CD14-positive monocyte (primary cell): ENCODE measurements around the gene CYP3A4. TPM values are rescaled to one million over a fixed set of nuclear protein-coding genes. Genes with fewer than 3 reads are reported as not detected.
A peak's percentile ranks its signal among the peaks of the same experiment; 100 is the strongest.
"Not testable (repeated sequence)": the region's sequence is repeated elsewhere in the genome, so short reads cannot be mapped to it uniquely, and the experiment has no call there.

Experiments used
- DNase-seq, 3 donors: peaks; one replicate each; pipeline ENCODE4 v3.0.0-alpha.2; 2011 to 2022
- H2AFZ ChIP-seq: 2 replicates; pipeline ENCODE4 v1.6.0; 2012; ENCODE audit warnings: mild to moderate bottlenecking, low read depth, low read length, inconsistent platforms; ENCODE audit not compliant: insufficient read depth, poor library complexity, severe bottlenecking
- H3K27ac ChIP-seq, 2 donors: 1 replicate in 1 of 2; 2 replicates in 1 of 2; pipeline ENCODE4 v1.5.1; 2012 to 2013; ENCODE audit warnings: low read length in 2 of 2, control low read depth in 1 of 2, inconsistent platforms in 1 of 2, low read depth in 1 of 2, mild to moderate bottlenecking in 1 of 2
- H3K27me3 ChIP-seq, 2 donors: one replicate each; pipeline versions ENCODE4 v1.6.0 to v1.6.1; 2011 to 2013; ENCODE audit warnings: low read length in 2 of 2; ENCODE audit not compliant: control insufficient read depth in 2 of 2, insufficient read depth in 2 of 2
- H3K36me3 ChIP-seq, 2 donors: replicated peaks in 1 of 2; 1 replicate in 1 of 2; 2 replicates in 1 of 2; pipeline versions ENCODE4 v1.5.1 to v1.6.1; 2012 to 2013; ENCODE audit warnings: low read length in 2 of 2, control low read depth in 1 of 2, inconsistent platforms in 1 of 2, mild to moderate bottlenecking in 1 of 2; ENCODE audit not compliant: insufficient read depth in 2 of 2, control insufficient read depth in 1 of 2
- H3K4me1 ChIP-seq, 2 donors: 1 replicate in 1 of 2; 2 replicates in 1 of 2; pipeline versions ENCODE4 v1.5.1 to v1.6.1; 2012 to 2013; ENCODE audit warnings: low read length in 2 of 2, control low read depth in 1 of 2, inconsistent platforms in 1 of 2, mild to moderate bottlenecking in 1 of 2, moderate library complexity in 1 of 2; ENCODE audit not compliant: insufficient read depth in 2 of 2, control insufficient read depth in 1 of 2
- H3K4me2 ChIP-seq: replicated peaks from 2 replicates; pipeline ENCODE3; 2012; ENCODE audit warnings: low read length, moderate library complexity, mild to moderate bottlenecking; ENCODE audit not compliant: poor library complexity, severe bottlenecking; ENCODE audit errors: extremely low read depth
- H3K4me3 ChIP-seq, 3 experiments: fragments of 200-600 bp in 1 of 3; sonication (generic) in 1 of 3; replicated peaks in 1 of 3; 1 replicate in 2 of 3; 2 replicates in 1 of 3; pipeline ENCODE4 v1.5.1; 2011 to 2013; ENCODE audit warnings: low read length in 3 of 3, mild to moderate bottlenecking in 3 of 3, control low read depth in 2 of 3, low read depth in 2 of 3, inconsistent platforms in 1 of 3, moderate library complexity in 1 of 3
- H3K79me2 ChIP-seq: 2 replicates; pipeline ENCODE4 v1.6.0; 2012; ENCODE audit warnings: mild to moderate bottlenecking, control low read depth, inconsistent platforms, low read length, moderate library complexity; ENCODE audit not compliant: insufficient read depth
- H3K9ac ChIP-seq: 2 replicates; pipeline ENCODE4 v1.6.0; 2017; ENCODE audit warnings: low read length, mild to moderate bottlenecking; ENCODE audit not compliant: insufficient read depth, poor library complexity, severe bottlenecking
- H3K9me3 ChIP-seq, 2 donors: replicated peaks in 1 of 2; 1 replicate in 1 of 2; 2 replicates in 1 of 2; pipeline versions ENCODE4 v1.5.1 to v1.6.1; 2012 to 2013; ENCODE audit warnings: low read length in 2 of 2, control low read depth in 1 of 2; ENCODE audit not compliant: control insufficient read depth in 1 of 2, insufficient read depth in 1 of 2
- H4K20me1 ChIP-seq: 2 replicates; pipeline ENCODE4 v1.6.0; 2012; ENCODE audit warnings: mild to moderate bottlenecking, low read length, control low read depth, moderate library complexity; ENCODE audit not compliant: insufficient read depth
- H3K27ac Mint-ChIP-seq, 7 donors: one replicate each; pipeline ENCODE4 v1.8.0; 2020; ENCODE audit warnings: mild to moderate bottlenecking in 7 of 7, mixed read lengths in 7 of 7, moderate library complexity in 6 of 7, inconsistent platforms in 2 of 7
- H3K27me3 Mint-ChIP-seq, 3 donors: one replicate each; pipeline ENCODE4 v1.8.0; 2021 to 2022; ENCODE audit warnings: low read depth in 3 of 3, mild to moderate bottlenecking in 3 of 3, mixed read lengths in 3 of 3, moderate library complexity in 3 of 3, inconsistent platforms in 1 of 3
- H3K36me3 Mint-ChIP-seq, 2 donors: one replicate each; pipeline ENCODE4 v1.8.0; 2020; ENCODE audit warnings: mixed read lengths in 2 of 2, inconsistent platforms in 1 of 2, mild to moderate bottlenecking in 1 of 2
- H3K4me1 Mint-ChIP-seq: one replicate; pipeline ENCODE4 v1.8.0; 2020; ENCODE audit warnings: mild to moderate bottlenecking, mixed read lengths
- H3K4me3 Mint-ChIP-seq, 2 donors: one replicate each; pipeline ENCODE4 v1.8.0; 2020; ENCODE audit warnings: mild to moderate bottlenecking in 2 of 2, mixed read lengths in 2 of 2, moderate library complexity in 1 of 2
- H3K9me3 Mint-ChIP-seq, 7 donors: one replicate each; pipeline ENCODE4 v1.8.0; 2020 to 2022; ENCODE audit warnings: mixed read lengths in 7 of 7, mild to moderate bottlenecking in 6 of 7, moderate library complexity in 6 of 7, inconsistent platforms in 2 of 7
- WGBS: methylation state at CpG from one replicate; pipeline ENCODE4 v1.1.5; 2013; ENCODE audit warnings: missing lambda C conversion rate; ENCODE audit not compliant: insufficient coverage; 5-methylcytosine and 5-hydroxymethylcytosine counted together
- intact Hi-C, 2 donors: fragments of 100-400 bp; cut with micrococcal nuclease; formaldehyde crosslinking; loops; one replicate each; pipeline versions ENCODE4 v1.15.0 to v1.15.1; 2023
- polyA plus RNA-seq, 3 donors: library from polyadenylated mRNA; depleted of rRNA in 1 of 3; unstranded in 2 of 3; stranded (reverse) in 1 of 3; fragments of 300-500 nt in 2 of 3; fragments of >200 nt in 1 of 3; fragmentation: Illumina TruSeq in 2 of 3; gene quantifications; 1 replicate in 2 of 3; 2 replicates in 1 of 3; pipeline ENCODE4 v1.2.3, GENCODE V29; 2012 to 2021
- TF ChIP-seq, protein P1 (sequence below): fragments of 200-600 bp; IDR thresholded peaks from one replicate; pipeline ENCODE4 v1.8.0; 2022; ENCODE audit warnings: antibody characterized with exemption, mild to moderate bottlenecking

Gene CYP3A4
- polyA plus RNA-seq, 3 donors = not detected

GRCh38 chr7:99806839-99807478 is 23.0 kb upstream of the CYP3A4 start:
- no peaks in the 10 kb centered on the region for H3K4me1 Mint-ChIP-seq
- no peaks in the 10 kb centered on the region for H3K36me3 Mint-ChIP-seq
- H4K20me1 ChIP-seq = no peaks in the 10 kb centered on the region
- no peak overlapping the region for H3K4me2 ChIP-seq
- H3K4me1 ChIP-seq = no peaks in the 10 kb centered on the region
- TF ChIP-seq, protein P1, sequence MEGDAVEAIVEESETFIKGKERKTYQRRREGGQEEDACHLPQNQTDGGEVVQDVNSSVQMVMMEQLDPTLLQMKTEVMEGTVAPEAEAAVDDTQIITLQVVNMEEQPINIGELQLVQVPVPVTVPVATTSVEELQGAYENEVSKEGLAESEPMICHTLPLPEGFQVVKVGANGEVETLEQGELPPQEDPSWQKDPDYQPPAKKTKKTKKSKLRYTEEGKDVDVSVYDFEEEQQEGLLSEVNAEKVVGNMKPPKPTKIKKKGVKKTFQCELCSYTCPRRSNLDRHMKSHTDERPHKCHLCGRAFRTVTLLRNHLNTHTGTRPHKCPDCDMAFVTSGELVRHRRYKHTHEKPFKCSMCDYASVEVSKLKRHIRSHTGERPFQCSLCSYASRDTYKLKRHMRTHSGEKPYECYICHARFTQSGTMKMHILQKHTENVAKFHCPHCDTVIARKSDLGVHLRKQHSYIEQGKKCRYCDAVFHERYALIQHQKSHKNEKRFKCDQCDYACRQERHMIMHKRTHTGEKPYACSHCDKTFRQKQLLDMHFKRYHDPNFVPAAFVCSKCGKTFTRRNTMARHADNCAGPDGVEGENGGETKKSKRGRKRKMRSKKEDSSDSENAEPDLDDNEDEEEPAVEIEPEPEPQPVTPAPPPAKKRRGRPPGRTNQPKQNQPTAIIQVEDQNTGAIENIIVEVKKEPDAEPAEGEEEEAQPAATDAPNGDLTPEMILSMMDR = no peak
- H3K9ac ChIP-seq = no peak overlapping the region
- WGBS = no CpG with 5 or more reads among the region's 3 CpGs
- H3K79me2 ChIP-seq = no peaks in the 10 kb centered on the region
- H3K27ac ChIP-seq = no peak overlapping the region
- H3K4me3 Mint-ChIP-seq = no peak overlapping the region
- no peak overlapping the region for H3K27ac Mint-ChIP-seq
- H3K4me3 ChIP-seq = no peak overlapping the region
- peaks cover 0 to 5% of the 10 kb centered on the region in 2 donors for H3K27me3 ChIP-seq
- H3K9me3 Mint-ChIP-seq = peaks cover 6 to 28% (median 17%) of the 10 kb centered on the region in 7 donors
- H3K9me3 ChIP-seq = peaks cover 4 to 5% of the 10 kb centered on the region in 2 donors
- intact Hi-C loops = no loop called here
- no peaks in the 10 kb centered on the region for H3K36me3 ChIP-seq
- no peak overlapping the region for H2AFZ ChIP-seq
- peaks cover 6 to 20% (median 10%) of the 10 kb centered on the region in 3 donors for H3K27me3 Mint-ChIP-seq
- no peak for DNase-seq

GRCh38 chr7:99805641-99806040 is 21.7 kb upstream of the CYP3A4 start:
- H3K36me3 Mint-ChIP-seq = no peaks in the 10 kb centered on the region
- DNase-seq = no peak
- no peak overlapping the region for H3K4me3 ChIP-seq
- intact Hi-C loops = no loop called here
- H3K9ac ChIP-seq = no peak overlapping the region
- H3K27ac ChIP-seq = no peak overlapping the region
- H3K9me3 ChIP-seq = peaks cover 4 to 5% of the 10 kb centered on the region in 2 donors
- H3K27me3 Mint-ChIP-seq = peaks cover 6 to 24% (median 10%) of the 10 kb centered on the region in 3 donors
- H3K4me3 Mint-ChIP-seq = no peak overlapping the region
- TF ChIP-seq, protein P1 = no peak
- H2AFZ ChIP-seq = no peak overlapping the region
- no peak overlapping the region for H3K27ac Mint-ChIP-seq
- H3K27me3 ChIP-seq = peaks cover 0 to 5% of the 10 kb centered on the region in 2 donors
- H3K79me2 ChIP-seq = no peaks in the 10 kb centered on the region
- H3K36me3 ChIP-seq = no peaks in the 10 kb centered on the region
- H4K20me1 ChIP-seq = no peaks in the 10 kb centered on the region
- H3K4me1 Mint-ChIP-seq = no peaks in the 10 kb centered on the region
- H3K4me2 ChIP-seq = no peak overlapping the region
- 83% methylated on average over 1 of the region's 2 CpGs for WGBS
- H3K4me1 ChIP-seq = no peaks in the 10 kb centered on the region
- peaks cover 6 to 28% (median 18%) of the 10 kb centered on the region in 7 donors for H3K9me3 Mint-ChIP-seq

- H3K4me3 Mint-ChIP-seq, DNase-seq, H3K27me3 ChIP-seq, H3K9me3 ChIP-seq, H3K27ac ChIP-seq, H3K79me2 ChIP-seq, H3K36me3 Mint-ChIP-seq, H3K4me2 ChIP-seq, H3K36me3 ChIP-seq, H2AFZ ChIP-seq, intact Hi-C loops, H3K4me1 Mint-ChIP-seq, H3K9ac ChIP-seq, H3K4me1 ChIP-seq, H4K20me1 ChIP-seq, H3K4me3 ChIP-seq: not testable (repeated sequence)
- WGBS = 87% methylated on average over 5 of the region's 6 CpGs
- Mint-ChIP-seq H3K27ac (peak overlapping the region in 1 of 7 donors; percentile 16), H3K9me3 (peaks cover 6 to 18% (median 15%) of the 10 kb centered on the region in 7 donors), H3K27me3 (peaks cover 10 to 29% (median 10%) of the 10 kb centered on the region in 3 donors)
Observed at GRCh38 chr7:99803118-99803517, 19.1 kb upstream of the CYP3A4 start.
